NCI-H460 (cell line): ENCODE data around the gene AICDA. TPM values are rescaled to one million over a fixed set of nuclear protein-coding genes. Genes with fewer than 3 reads are reported as not detected.
"Not testable (repeated sequence)": the region's sequence is repeated elsewhere in the genome, so short reads cannot be mapped to it uniquely, and the experiment has no call there.

Experiments
- DNase-seq: peaks from one replicate; pipeline ENCODE4 v3.0.0-alpha.2; 2016; ENCODE audit warnings: low read depth; ENCODE audit errors: extremely low read depth
- total RNA-seq: library from RNA; depleted of rRNA; stranded (reverse); fragments of >200 nt; shearing (Covaris generic); gene quantifications from 2 replicates; pipeline ENCODE4 v1.2.3, GENCODE V29; 2014

Gene AICDA
- total RNA-seq, 1 experiment from 2014 or later, result not detected

- DNase-seq, result no peak
Measured at GRCh38 chr12:8615206-8615605, 2.5 kb upstream of the AICDA start.

- not testable (repeated sequence) for DNase-seq
Measured at GRCh38 chr12:8613881-8614280, 1.2 kb upstream of the AICDA start.

GRCh38 chr12:8609061-8609570 is 3.5 kb downstream of the AICDA start:
- peak; percentile 26 for DNase-seq

- DNase-seq, result no peak
Measured at GRCh38 chr12:8606890-8607289, 5.8 kb downstream of the AICDA start.

- DNase-seq, result no peak
Measured at GRCh38 chr12:8605057-8605456, 7.6 kb downstream of the AICDA start.

- DNase-seq, result no peak
Measured at GRCh38 chr12:8603856-8604255, 8.8 kb downstream of the AICDA start.

- no peak for DNase-seq
Measured at GRCh38 chr12:8603286-8603685, 9.4 kb downstream of the AICDA start.

GRCh38 chr12:8596561-8596960 is 16.1 kb downstream of the AICDA start:
- no peak for DNase-seq

- no peak for DNase-seq
Measured at GRCh38 chr12:8594072-8594471, 18.6 kb downstream of the AICDA start.

- no peak for DNase-seq
Measured at GRCh38 chr12:8593246-8593645, 19.4 kb downstream of the AICDA start.

- DNase-seq, result no peak
Measured at GRCh38 chr12:8590842-8591545, 21.7 kb downstream of the AICDA start.

- DNase-seq, result no peak
Measured at GRCh38 chr12:8589679-8590078, 23.0 kb downstream of the AICDA start.

GRCh38 chr12:8584478-8584877 is 28.2 kb downstream of the AICDA start:
- DNase-seq, result not testable (repeated sequence)

- no peak for DNase-seq
Measured at GRCh38 chr12:8584004-8584403, 28.7 kb downstream of the AICDA start.

GRCh38 chr12:8581098-8581784 is 31.4 kb downstream of the AICDA start:
- no peak for DNase-seq

GRCh38 chr12:8577879-8578278 is 34.8 kb downstream of the AICDA start:
- no peak for DNase-seq

GRCh38 chr12:8572507-8572906 is 40.2 kb downstream of the AICDA start:
- no peak for DNase-seq

GRCh38 chr12:8566525-8566924 is 46.1 kb downstream of the AICDA start:
- DNase-seq, result no peak

- not testable (repeated sequence) for DNase-seq
Measured at GRCh38 chr12:8566052-8566451, 46.6 kb downstream of the AICDA start.

- no peak for DNase-seq
Measured at GRCh38 chr12:8564656-8565055, 48.0 kb downstream of the AICDA start.

GRCh38 chr12:8563356-8563755 is 49.3 kb downstream of the AICDA start:
- no peak for DNase-seq

GRCh38 chr12:8562310-8562709 is 50.3 kb downstream of the AICDA start:
- DNase-seq, result no peak
